ENCODE results near the gene MYRIP. TPM values are rescaled to one million over a fixed set of nuclear protein-coding genes. Genes with fewer than 3 reads are reported as not detected.
"Not testable (repeated sequence)": the region's sequence is repeated elsewhere in the genome, so short reads cannot be mapped to it uniquely, and the experiment has no call there.

MYRIP gene
- total RNA-seq, 1 experiment from 2014 or later, result 1.6 TPM

GRCh38 chr3:40079847-40080240, 270.4 kb downstream of the MYRIP start (continued):
- TF ChIP-seq ZNF512 (CRISPR knock-in tag; IDR thresholded peaks at IDR 0.05; ENCODE audit: borderline replicate concordance) (no peak), NR3C1 (CRISPR knock-in tag; conservative IDR thresholded peaks at IDR 0.05; ENCODE audit: low read depth) (no peak), HMGA2 (CRISPR knock-in tag; IDR thresholded peaks at IDR 0.05) (no peak), MAX (CRISPR knock-in tag; IDR thresholded peaks at IDR 0.05) (no peak), FOXJ3 (CRISPR knock-in tag; IDR thresholded peaks at IDR 0.05; ENCODE audit: borderline replicate concordance) (no peak)

- H3K9me3 Mint-ChIP-seq, result peaks cover 21% of the 10 kb centered on the region
- H3K4me3 Mint-ChIP-seq, result no peak overlapping the region
- DNase-seq (ENCODE audit: low spot score), result no peak
- no peak for ATAC-seq
- POLR2A ChIA-PET, result no interaction called here
- TF ChIP-seq NR1H2 (CRISPR knock-in tag; IDR thresholded peaks at IDR 0.05) (no peak), NFATC4 (CRISPR knock-in tag; IDR thresholded peaks at IDR 0.05) (no peak), NFYB (CRISPR knock-in tag; conservative IDR thresholded peaks at IDR 0.05; ENCODE audit: low read depth) (no peak), CDX4 (CRISPR knock-in tag; IDR thresholded peaks at IDR 0.05; ENCODE audit: borderline replicate concordance) (no peak), CTCF (IDR thresholded peaks at IDR 0.05) (no peak), SMAD3 (CRISPR knock-in tag; IDR thresholded peaks at IDR 0.05; ENCODE audit: borderline replicate concordance) (no peak), SOX15 (CRISPR knock-in tag; IDR thresholded peaks at IDR 0.05) (no peak), TP53 (CRISPR knock-in tag; IDR thresholded peaks at IDR 0.05) (no peak), TEAD4 (CRISPR knock-in tag; IDR thresholded peaks at IDR 0.05) (no peak), SP1 (CRISPR knock-in tag; conservative IDR thresholded peaks at IDR 0.05) (no peak), ZNF263 (CRISPR knock-in tag; IDR thresholded peaks at IDR 0.05; ENCODE audit: low read depth) (no peak), FOXK1 (CRISPR knock-in tag; IDR thresholded peaks at IDR 0.05) (no peak), RORB (CRISPR knock-in tag; IDR thresholded peaks at IDR 0.05) (no peak), MAX (CRISPR knock-in tag; IDR thresholded peaks at IDR 0.05) (no peak), ZSCAN18 (CRISPR knock-in tag; IDR thresholded peaks at IDR 0.05) (no peak), MLX (CRISPR knock-in tag; IDR thresholded peaks at IDR 0.05) (no peak), GABPB1 (CRISPR knock-in tag; IDR thresholded peaks at IDR 0.05) (no peak), EMX1 (CRISPR knock-in tag; IDR thresholded peaks at IDR 0.05) (no peak), NFE2L1 (CRISPR knock-in tag; IDR thresholded peaks at IDR 0.05) (no peak)
- H3K27me3 Mint-ChIP-seq (ENCODE audit: low read depth), result no peaks in the 10 kb centered on the region
- no peaks in the 10 kb centered on the region for H3K4me1 Mint-ChIP-seq
- H3K27ac Mint-ChIP-seq, result no peak overlapping the region
- CTCF ChIA-PET, result no interaction called here
- H3K36me3 Mint-ChIP-seq, result no peaks in the 10 kb centered on the region
These were observed 273.7 kb downstream of the MYRIP start for GRCh38 chr3:40083066-40083465.

GRCh38 chr3:40084424-40084823, 275.0 kb downstream of the MYRIP start:
- DNase-seq (ENCODE audit: low spot score); CTCF ChIA-PET; H3K27ac Mint-ChIP-seq; H3K36me3 Mint-ChIP-seq; H3K27me3 Mint-ChIP-seq (ENCODE audit: low read depth); H3K4me3 Mint-ChIP-seq; POLR2A ChIA-PET; H3K4me1 Mint-ChIP-seq; ATAC-seq: not testable (repeated sequence)
- H3K9me3 Mint-ChIP-seq, result peaks cover 16% of the 10 kb centered on the region
